CD4-positive, alpha-beta T cell (primary cell): ENCODE results near the gene SAMD4A. TPM values are rescaled to one million over a fixed set of nuclear protein-coding genes. Genes with fewer than 3 reads are reported as not detected.

Experiments used
- ATAC-seq: fragments of 200-7000 bp; cut with Tn5 transposase; one replicate; pipeline ENCODE4 v1.10.0; 2022; ENCODE audit warnings: mild to moderate bottlenecking; ENCODE audit not compliant: poor library complexity
- CTCF ChIA-PET: fragments of 350-600 bp; sonication (Branson Sonifier 250); formaldehyde crosslinking; loops from one replicate; lab custom pipeline; 2021; ENCODE audit warnings: antibody characterized with exemption, inconsistent platforms; lab: Charles Lee
- POLR2A ChIA-PET: fragments of 350-600 bp; sonication (Branson Sonifier 250); formaldehyde crosslinking; loops from one replicate; lab custom pipeline; 2021; ENCODE audit warnings: antibody characterized with exemption, inconsistent platforms; lab: Charles Lee
- DNase-seq, 14 experiments: peaks; one replicate each; pipeline ENCODE4 v3.0.0-alpha.2; 2013 to 2020; ENCODE audit warnings: mixed read lengths in 2 of 14
- H3K27ac ChIP-seq, 2 donors: one replicate each; pipeline versions ENCODE4 v1.5.1 to v1.7.0; 2013; ENCODE audit warnings: low read length in 2 of 2, low read depth in 1 of 2, mild to moderate bottlenecking in 1 of 2
- H3K27me3 ChIP-seq, 2 experiments: 1 replicate in 1 of 2; 2 replicates in 1 of 2; pipeline versions ENCODE4 v1.6.1 to v1.7.0; 2013; ENCODE audit warnings: low read length in 2 of 2, control low read depth in 1 of 2, mild to moderate bottlenecking in 1 of 2, moderate library complexity in 1 of 2; ENCODE audit not compliant: insufficient read depth in 2 of 2, control insufficient read depth in 1 of 2
- H3K36me3 ChIP-seq: one replicate; pipeline ENCODE4 v1.6.1; 2013; ENCODE audit warnings: low read length, control low read depth; ENCODE audit not compliant: insufficient read depth
- H3K4me1 ChIP-seq: one replicate; pipeline ENCODE4 v1.6.1; 2013; ENCODE audit warnings: low read length, control low read depth; ENCODE audit not compliant: insufficient read depth
- H3K4me3 ChIP-seq: one replicate; pipeline ENCODE4 v1.5.1; 2013; ENCODE audit warnings: mild to moderate bottlenecking, low read length, moderate library complexity
- H3K9me3 ChIP-seq, 2 experiments: 1 replicate in 1 of 2; 2 replicates in 1 of 2; pipeline versions ENCODE4 v1.6.1 to v1.7.0; 2013; ENCODE audit warnings: low read length in 2 of 2, mild to moderate bottlenecking in 2 of 2, control low read depth in 1 of 2, moderate library complexity in 1 of 2; ENCODE audit not compliant: control insufficient read depth in 1 of 2, insufficient read depth in 1 of 2
- H3K27ac Mint-ChIP-seq: one replicate; pipeline ENCODE4 v1.8.0; 2020; ENCODE audit warnings: mixed read lengths
- H3K27me3 Mint-ChIP-seq: one replicate; pipeline ENCODE4 v1.8.0; 2021; ENCODE audit warnings: mixed read lengths
- H3K36me3 Mint-ChIP-seq: one replicate; pipeline ENCODE4 v1.8.0; 2021; ENCODE audit warnings: low read depth, mixed read lengths
- H3K4me1 Mint-ChIP-seq: one replicate; pipeline ENCODE4 v1.8.0; 2021; ENCODE audit warnings: low read depth, mixed read lengths
- H3K4me3 Mint-ChIP-seq: one replicate; pipeline ENCODE4 v1.8.0; 2020; ENCODE audit warnings: mild to moderate bottlenecking, mixed read lengths
- H3K9me3 Mint-ChIP-seq: one replicate; pipeline ENCODE4 v1.8.0; 2020; ENCODE audit warnings: mixed read lengths
- intact Hi-C, 2 experiments: fragments of 100-400 bp; cut with DNase I in 1 of 2; cut with micrococcal nuclease in 1 of 2; formaldehyde crosslinking; loops; one replicate each; pipeline versions ENCODE4 v1.15.1 to v1.9.0; 2023 to 2025; cut with DNase I, micrococcal nuclease
- total RNA-seq, 174 experiments: library from RNA in 2 of 174; stranded (reverse) in 2 of 174; gene quantifications; one replicate each; pipeline ENCODE4 v1.2.3 and lab custom pipeline; 2021 to 2026
- TF ChIP-seq, protein P1 (sequence below): fragments of 200-600 bp; IDR thresholded peaks from one replicate; pipeline ENCODE4 v1.8.0; 2022; ENCODE audit warnings: antibody characterized with exemption, mild to moderate bottlenecking

The SAMD4A gene
- total RNA-seq, 2 experiments from 2014 or later, result 1.9 to 2.3 TPM

DNA sequence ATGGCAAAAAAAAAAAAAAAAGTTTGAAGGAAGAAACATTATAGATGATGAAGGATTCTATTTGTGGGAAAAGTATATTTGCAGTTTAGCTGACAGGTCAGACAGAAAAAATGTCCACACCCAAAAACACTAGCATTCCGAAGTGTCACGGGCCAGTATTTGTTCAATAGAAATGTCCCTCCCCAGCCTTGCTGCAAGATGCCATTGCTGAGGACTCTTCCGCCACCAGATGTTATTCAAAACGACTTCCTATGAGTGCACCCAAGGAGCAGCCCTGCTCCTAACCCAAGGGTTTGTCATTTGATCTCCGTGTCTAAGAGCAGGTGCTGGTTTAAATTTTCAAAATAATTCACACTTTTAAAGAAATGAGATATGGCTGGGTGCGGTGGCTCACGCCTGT is 172.6 kb downstream of the SAMD4A start:
- POLR2A ChIA-PET, result no interaction called here
- TF ChIP-seq, protein P1, sequence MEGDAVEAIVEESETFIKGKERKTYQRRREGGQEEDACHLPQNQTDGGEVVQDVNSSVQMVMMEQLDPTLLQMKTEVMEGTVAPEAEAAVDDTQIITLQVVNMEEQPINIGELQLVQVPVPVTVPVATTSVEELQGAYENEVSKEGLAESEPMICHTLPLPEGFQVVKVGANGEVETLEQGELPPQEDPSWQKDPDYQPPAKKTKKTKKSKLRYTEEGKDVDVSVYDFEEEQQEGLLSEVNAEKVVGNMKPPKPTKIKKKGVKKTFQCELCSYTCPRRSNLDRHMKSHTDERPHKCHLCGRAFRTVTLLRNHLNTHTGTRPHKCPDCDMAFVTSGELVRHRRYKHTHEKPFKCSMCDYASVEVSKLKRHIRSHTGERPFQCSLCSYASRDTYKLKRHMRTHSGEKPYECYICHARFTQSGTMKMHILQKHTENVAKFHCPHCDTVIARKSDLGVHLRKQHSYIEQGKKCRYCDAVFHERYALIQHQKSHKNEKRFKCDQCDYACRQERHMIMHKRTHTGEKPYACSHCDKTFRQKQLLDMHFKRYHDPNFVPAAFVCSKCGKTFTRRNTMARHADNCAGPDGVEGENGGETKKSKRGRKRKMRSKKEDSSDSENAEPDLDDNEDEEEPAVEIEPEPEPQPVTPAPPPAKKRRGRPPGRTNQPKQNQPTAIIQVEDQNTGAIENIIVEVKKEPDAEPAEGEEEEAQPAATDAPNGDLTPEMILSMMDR, result no peak
- H3K27ac ChIP-seq, result no peak overlapping the region
- no peaks in the 10 kb centered on the region for H3K36me3 ChIP-seq
- H3K4me1 ChIP-seq, result peaks cover 13% of the 10 kb centered on the region
- intact Hi-C loops, result no loop called here
- no peak for DNase-seq
- ATAC-seq, result no peak
- Mint-ChIP-seq H3K4me3 (no peak overlapping the region), H3K9me3 (no peaks in the 10 kb centered on the region), H3K36me3 (no peaks in the 10 kb centered on the region), H3K4me1 (peaks cover 48% of the 10 kb centered on the region), H3K27ac (no peak overlapping the region), H3K27me3 (no peaks in the 10 kb centered on the region)
- no peaks in the 10 kb centered on the region for H3K9me3 ChIP-seq
- H3K27me3 ChIP-seq, result no peaks in the 10 kb centered on the region
- no peak overlapping the region for H3K4me3 ChIP-seq
- CTCF ChIA-PET, result no interaction called here

DNA sequence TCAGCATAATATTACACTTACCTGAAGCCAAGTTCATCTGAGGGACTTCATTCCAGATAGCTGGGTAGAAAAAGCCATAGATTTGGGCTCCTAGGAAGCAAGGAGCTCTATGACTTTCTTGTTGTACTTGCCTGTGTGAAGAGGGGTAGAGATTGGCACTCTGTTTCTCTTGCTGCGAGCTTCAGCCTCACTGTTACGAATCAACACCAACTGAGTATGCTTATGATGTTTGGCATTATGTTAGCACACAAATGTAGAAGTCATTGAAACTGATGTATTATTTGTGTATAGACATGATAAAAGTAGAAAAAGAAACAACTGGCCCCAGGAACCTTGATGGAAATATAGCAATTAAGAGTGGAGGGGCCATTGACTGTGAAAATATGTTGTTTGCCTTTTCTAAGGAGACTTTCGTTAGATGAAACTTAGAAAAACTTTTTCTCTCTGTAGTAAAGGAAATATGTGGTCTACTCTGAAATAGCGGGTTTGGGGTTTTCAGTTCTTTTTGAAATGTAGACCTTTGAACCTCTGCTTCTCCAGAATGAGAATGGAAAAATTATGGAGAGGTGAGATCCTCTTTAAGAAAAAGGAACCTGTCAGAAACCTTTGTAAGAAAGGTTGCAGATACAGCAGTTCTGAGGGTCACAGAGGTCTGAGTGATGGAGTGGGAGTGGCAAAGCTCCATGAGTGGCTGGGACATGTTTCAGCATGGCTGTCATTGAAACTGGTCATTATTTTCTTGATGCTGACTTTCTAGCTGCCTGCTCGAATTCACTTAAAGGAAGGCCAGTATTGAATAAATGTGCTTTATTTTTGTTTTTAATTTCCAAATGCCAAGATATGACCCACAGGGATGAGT is 175.8 kb downstream of the SAMD4A start:
- no peaks in the 10 kb centered on the region for H3K36me3 ChIP-seq
- no peak overlapping the region for H3K27ac ChIP-seq
- ATAC-seq (no peak), DNase-seq (no peak)
- TF ChIP-seq, protein P1, result no peak
- Mint-ChIP-seq H3K9me3 (no peaks in the 10 kb centered on the region), H3K36me3 (no peaks in the 10 kb centered on the region), H3K27ac (no peak overlapping the region), H3K27me3 (no peaks in the 10 kb centered on the region), H3K4me3 (peak overlapping the region; percentile 8), H3K4me1 (peaks cover 44% of the 10 kb centered on the region)
- no peak overlapping the region for H3K4me3 ChIP-seq
- intact Hi-C loops, result no loop called here
- POLR2A ChIA-PET, result interaction anchor here (1.0 kb wide), 1 partner anchor 139 kb away, joined by 3 read pairs; no protein-coding TSS in a partner anchor
- no peaks in the 10 kb centered on the region for H3K27me3 ChIP-seq
- peaks cover 13% of the 10 kb centered on the region for H3K4me1 ChIP-seq
- CTCF ChIA-PET, result no interaction called here
- H3K9me3 ChIP-seq, result no peaks in the 10 kb centered on the region

GRCh38 chr14:54743382-54743781 is 176.5 kb downstream of the SAMD4A start:
- no peak overlapping the region for H3K4me3 ChIP-seq
- no peak overlapping the region for H3K4me3 Mint-ChIP-seq
- H3K36me3 Mint-ChIP-seq, result no peaks in the 10 kb centered on the region
- no peaks in the 10 kb centered on the region for H3K9me3 Mint-ChIP-seq
- ATAC-seq (no peak), DNase-seq (no peak)
- H3K27me3 Mint-ChIP-seq, result no peaks in the 10 kb centered on the region
- H3K27me3 ChIP-seq, result no peaks in the 10 kb centered on the region
- H3K9me3 ChIP-seq, result no peaks in the 10 kb centered on the region
- H3K4me1 Mint-ChIP-seq, result peaks cover 37% of the 10 kb centered on the region
- intact Hi-C loops, result no loop called here
- no peak overlapping the region for H3K27ac ChIP-seq
- CTCF ChIA-PET, result no interaction called here
- TF ChIP-seq, protein P1, result no peak
- peaks cover 13% of the 10 kb centered on the region for H3K4me1 ChIP-seq
- H3K36me3 ChIP-seq, result no peaks in the 10 kb centered on the region
- H3K27ac Mint-ChIP-seq, result no peak overlapping the region
- POLR2A ChIA-PET, result no interaction called here
